Measurements from ENCODE around the gene SKI.

The SKI gene

DNA sequence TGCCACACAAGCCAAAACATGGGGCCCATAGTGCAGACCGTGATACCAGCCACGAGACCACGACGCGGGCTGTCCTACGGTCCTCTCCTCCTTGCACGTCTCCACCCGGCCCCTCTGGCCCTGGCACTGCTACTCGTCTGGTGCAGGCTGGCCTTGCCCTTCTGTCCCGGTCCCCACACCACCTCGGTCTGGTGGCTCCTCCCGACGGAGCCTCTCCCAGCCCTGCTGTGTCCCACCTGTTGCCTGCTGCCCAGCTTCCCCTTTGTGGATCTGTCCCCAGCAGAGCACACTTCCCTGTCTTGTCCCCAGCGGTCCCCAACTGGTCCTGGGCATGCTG is 112.8 kb downstream of the SKI start:
- Histone ChIP-seq H3K4me3 (no peak overlapping the region), H3K27ac (no peak overlapping the region), H3K9ac (ENCODE audit: insufficient read length) (no peak overlapping the region), H3K9me3 (ENCODE audit: low read depth, low read length) (no peaks in the 10 kb centered on the region), H3K36me3 (ENCODE audit: insufficient read depth, low read length) (no peaks in the 10 kb centered on the region)
- TF ChIP-seq FOXP2 (optimal IDR thresholded peaks at IDR 0.05; ENCODE audit: control extremely low read depth, extremely low read length, insufficient read depth): no peak
- no peak for TF ChIP-seq POLR2AphosphoS5 (IDR thresholded peaks at IDR 0.05; ENCODE audit: borderline replicate concordance, low read depth, low read length)
- no peak for TF ChIP-seq EZH2 (IDR thresholded peaks at IDR 0.05)
- no peak for DNase-seq (ENCODE audit: low read depth, low spot score)

DNA sequence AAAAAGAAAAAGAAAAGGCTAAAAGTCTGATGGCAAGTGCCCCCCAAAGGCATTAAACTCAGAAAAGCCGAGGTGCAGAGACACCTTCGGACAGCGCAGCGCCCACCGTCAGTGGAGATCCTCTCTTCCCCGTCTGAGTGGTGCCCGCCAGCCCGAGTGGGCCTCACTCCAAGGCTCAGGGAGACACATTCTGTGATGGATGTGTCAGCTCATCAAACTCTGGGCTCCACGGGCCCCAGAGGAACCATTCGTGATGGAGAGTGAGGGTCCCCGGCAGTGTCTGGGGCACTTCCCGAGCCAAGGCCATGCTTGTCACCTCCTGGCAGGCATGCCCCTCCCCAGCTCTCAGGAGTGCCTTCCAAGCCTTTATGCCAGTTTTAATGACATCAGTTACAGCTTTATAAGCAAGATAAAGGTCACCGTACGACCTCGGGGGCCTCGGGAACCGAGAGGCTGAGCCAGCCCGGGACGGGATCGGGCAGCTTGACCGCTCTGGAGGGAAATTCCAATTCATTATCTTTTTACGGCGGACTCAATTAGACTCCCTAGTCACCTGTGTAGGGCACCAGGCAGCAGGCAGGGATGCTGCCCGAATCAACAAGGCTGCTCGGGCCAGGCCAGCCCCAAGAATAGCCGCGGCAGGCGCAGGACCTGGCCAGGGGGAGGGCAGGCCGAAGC is 113.7 kb downstream of the SKI start:
- no peak overlapping the region for H3K4me3 ChIP-seq
- DNase-seq (ENCODE audit: low read depth, low spot score): no peak
- no peak overlapping the region for H3K27ac ChIP-seq
- no peaks in the 10 kb centered on the region for H3K9me3 ChIP-seq (ENCODE audit: low read depth, low read length)
- no peak for TF ChIP-seq FOXP2 (optimal IDR thresholded peaks at IDR 0.05; ENCODE audit: control extremely low read depth, extremely low read length, insufficient read depth)
- no peak overlapping the region for H3K9ac ChIP-seq (ENCODE audit: insufficient read length)
- no peaks in the 10 kb centered on the region for H3K36me3 ChIP-seq (ENCODE audit: insufficient read depth, low read length)

DNA sequence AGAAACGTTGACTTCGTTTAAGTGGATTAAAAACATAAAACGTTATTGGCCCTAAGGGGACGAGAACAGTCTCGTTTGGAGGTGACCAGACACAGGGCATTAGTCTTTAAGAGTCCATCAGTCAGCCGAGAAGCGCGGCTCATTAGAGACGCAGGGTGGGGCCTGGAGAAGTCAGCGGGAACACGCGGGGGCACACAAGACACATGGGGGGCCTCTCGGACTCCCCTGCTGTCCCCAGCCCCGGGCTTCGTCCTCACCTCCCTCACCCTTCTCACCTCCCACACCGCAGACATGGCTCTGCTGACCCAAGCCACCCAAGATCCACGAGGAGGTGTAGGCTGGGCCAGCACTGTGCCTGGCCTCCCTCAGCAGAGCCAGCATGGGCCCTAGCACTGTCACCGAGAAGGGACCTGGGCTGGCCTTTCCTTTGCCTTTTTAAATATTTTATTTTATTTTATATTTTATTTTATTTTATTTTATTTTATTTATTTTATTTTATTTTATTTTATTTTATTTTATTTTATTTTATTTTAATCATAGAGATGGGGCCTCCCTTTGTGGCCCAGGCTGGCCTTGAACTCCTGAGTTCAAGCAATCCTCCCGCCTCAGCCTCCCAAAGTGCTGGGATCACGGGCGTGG is 114.4 kb downstream of the SKI start:
- H3K4me3 ChIP-seq: no peak overlapping the region
- no peaks in the 10 kb centered on the region for H3K9me3 ChIP-seq (ENCODE audit: low read depth, low read length)
- no peak overlapping the region for H3K27ac ChIP-seq
- DNase-seq (ENCODE audit: low read depth, low spot score): no peak
- H3K36me3 ChIP-seq (ENCODE audit: insufficient read depth, low read length): no peaks in the 10 kb centered on the region
- no peak overlapping the region for H3K9ac ChIP-seq (ENCODE audit: insufficient read length)
- no peak for TF ChIP-seq POLR2AphosphoS5 (IDR thresholded peaks at IDR 0.05; ENCODE audit: borderline replicate concordance, low read depth, low read length)
- TF ChIP-seq FOXP2 (optimal IDR thresholded peaks at IDR 0.05; ENCODE audit: control extremely low read depth, extremely low read length, insufficient read depth): no peak
- TF ChIP-seq EZH2 (IDR thresholded peaks at IDR 0.05): no peak

DNA sequence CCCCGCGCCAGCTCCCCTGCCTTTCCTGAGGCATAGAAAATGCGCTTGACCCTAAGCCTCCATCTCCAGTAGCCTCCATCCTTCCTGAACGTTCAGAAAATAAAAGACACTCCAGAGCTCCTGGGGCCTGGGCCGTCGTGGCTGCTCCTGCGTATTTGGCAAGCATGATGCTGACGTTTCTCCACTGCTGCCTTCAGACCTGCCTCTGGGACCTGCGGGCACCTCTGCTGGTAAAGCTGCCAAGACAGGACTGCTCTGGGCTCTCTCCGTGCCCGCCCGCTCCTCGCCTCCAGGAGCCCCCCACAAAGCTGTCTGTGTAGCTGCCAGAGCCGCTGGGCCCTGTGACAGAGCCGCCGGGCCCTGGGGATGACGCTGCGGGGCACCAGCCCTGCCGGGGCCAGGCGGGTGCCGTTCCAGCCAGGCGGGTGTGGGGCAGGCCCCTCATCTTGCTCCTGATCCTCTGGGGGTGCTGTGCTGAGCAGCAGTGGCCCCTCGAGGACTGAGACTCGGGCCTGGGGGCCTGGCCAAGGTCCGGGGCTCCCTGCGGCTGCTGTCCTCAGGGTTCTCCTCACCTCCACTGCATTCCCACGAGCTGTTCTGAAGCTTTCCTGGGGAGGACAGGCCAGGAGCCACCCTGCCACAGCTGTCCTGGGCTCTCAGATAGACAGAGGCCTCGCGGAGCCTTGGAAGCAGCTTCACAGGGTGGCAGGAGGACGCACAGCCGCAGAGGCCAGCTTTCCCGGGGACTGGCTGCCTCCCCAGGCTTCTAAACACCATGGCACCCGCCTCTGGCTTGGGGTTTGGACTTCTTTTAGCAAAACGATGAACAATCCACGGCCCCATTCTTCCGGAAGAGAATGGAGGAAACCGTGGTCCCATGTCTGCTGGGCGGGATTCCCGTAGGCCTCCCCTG is 115.2 kb downstream of the SKI start:
- TF ChIP-seq FOXP2 (optimal IDR thresholded peaks at IDR 0.05; ENCODE audit: control extremely low read depth, extremely low read length, insufficient read depth): no peak
- TF ChIP-seq POLR2AphosphoS5 (IDR thresholded peaks at IDR 0.05; ENCODE audit: borderline replicate concordance, low read depth, low read length): no peak
- TF ChIP-seq EZH2 (IDR thresholded peaks at IDR 0.05): no peak
- DNase-seq (ENCODE audit: low read depth, low spot score): no peak
- no peak overlapping the region for H3K4me3 ChIP-seq
- H3K9me3 ChIP-seq (ENCODE audit: low read depth, low read length): no peaks in the 10 kb centered on the region
- H3K36me3 ChIP-seq (ENCODE audit: insufficient read depth, low read length): no peaks in the 10 kb centered on the region
- no peak overlapping the region for H3K9ac ChIP-seq (ENCODE audit: insufficient read length)
- no peak overlapping the region for H3K27ac ChIP-seq

- Histone ChIP-seq H3K36me3 (ENCODE audit: insufficient read depth, low read length) (no peaks in the 10 kb centered on the region), H3K27ac (no peak overlapping the region), H3K4me3 (no peak overlapping the region), H3K9me3 (ENCODE audit: low read depth, low read length) (no peaks in the 10 kb centered on the region), H3K9ac (ENCODE audit: insufficient read length) (no peak overlapping the region)
- no peak for DNase-seq (ENCODE audit: low read depth, low spot score)
- no peak for TF ChIP-seq EZH2 (IDR thresholded peaks at IDR 0.05)
- no peak for TF ChIP-seq FOXP2 (optimal IDR thresholded peaks at IDR 0.05; ENCODE audit: control extremely low read depth, extremely low read length, insufficient read depth)
- no peak for TF ChIP-seq POLR2AphosphoS5 (IDR thresholded peaks at IDR 0.05; ENCODE audit: borderline replicate concordance, low read depth, low read length)
These were observed 116.1 kb downstream of the SKI start for GRCh38 chr1:2344121-2344681.

DNA sequence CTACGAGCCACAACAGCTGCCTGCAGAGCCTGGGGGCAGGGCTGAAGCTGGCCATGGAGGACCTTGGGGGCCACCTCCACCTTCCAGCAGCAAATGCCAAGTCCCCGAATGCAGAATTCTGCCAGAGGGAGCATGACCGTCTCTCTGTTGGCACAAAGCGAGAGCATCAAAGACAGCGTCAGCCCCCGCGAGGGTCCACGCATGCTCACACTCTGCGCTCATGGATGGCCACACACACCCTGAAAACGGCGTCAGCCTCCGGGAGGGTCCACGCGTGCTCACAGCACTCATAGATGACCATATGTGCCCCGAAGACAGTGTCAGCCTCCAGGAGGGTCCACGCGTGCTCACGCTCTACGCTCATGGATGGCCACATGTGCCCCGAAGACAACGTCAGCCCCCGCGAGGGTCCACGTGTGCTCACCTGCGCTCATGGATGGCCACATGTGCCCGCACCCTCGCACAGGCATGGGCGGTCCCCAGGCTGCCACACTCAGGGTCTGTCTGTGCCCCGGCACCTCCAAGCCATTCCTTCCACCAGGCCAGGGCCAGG is 116.7 kb downstream of the SKI start:
- no peak overlapping the region for H3K27ac ChIP-seq
- TF ChIP-seq POLR2AphosphoS5 (IDR thresholded peaks at IDR 0.05; ENCODE audit: borderline replicate concordance, low read depth, low read length) (no peak), FOXP2 (optimal IDR thresholded peaks at IDR 0.05; ENCODE audit: control extremely low read depth, extremely low read length, insufficient read depth) (no peak), EZH2 (IDR thresholded peaks at IDR 0.05) (no peak)
- H3K36me3 ChIP-seq (ENCODE audit: insufficient read depth, low read length): no peaks in the 10 kb centered on the region
- H3K9me3 ChIP-seq (ENCODE audit: low read depth, low read length): no peaks in the 10 kb centered on the region
- H3K4me3 ChIP-seq: no peak overlapping the region
- H3K9ac ChIP-seq (ENCODE audit: insufficient read length): no peak overlapping the region
- DNase-seq (ENCODE audit: low read depth, low spot score): no peak

GRCh38 chr1:2345297-2346075 is 117.4 kb downstream of the SKI start:
- no peak overlapping the region for H3K27ac ChIP-seq
- no peak overlapping the region for H3K4me3 ChIP-seq
- H3K9ac ChIP-seq (ENCODE audit: insufficient read length): no peak overlapping the region
- TF ChIP-seq EZH2 (IDR thresholded peaks at IDR 0.05) (no peak), POLR2AphosphoS5 (IDR thresholded peaks at IDR 0.05; ENCODE audit: borderline replicate concordance, low read depth, low read length) (no peak), FOXP2 (optimal IDR thresholded peaks at IDR 0.05; ENCODE audit: control extremely low read depth, extremely low read length, insufficient read depth) (no peak)
- no peaks in the 10 kb centered on the region for H3K9me3 ChIP-seq (ENCODE audit: low read depth, low read length)
- DNase-seq (ENCODE audit: low read depth, low spot score): no peak
- H3K36me3 ChIP-seq (ENCODE audit: insufficient read depth, low read length): no peaks in the 10 kb centered on the region

Data from SK-N-MC (cell line).